Osteocyte (in vitro differentiated cells): ENCODE measurements around the gene MEGF9. TPM values are rescaled to one million over a fixed set of nuclear protein-coding genes. Genes with fewer than 3 reads are reported as not detected.

Experiments
- DNase-seq: peaks from one replicate; pipeline ENCODE4 v3.0.0; 2021; ENCODE audit warnings: mixed read lengths; ENCODE audit not compliant: unreplicated experiment; ENCODE audit errors: extremely low spot score
- H3K27ac Mint-ChIP-seq: one replicate; pipeline ENCODE4 v1.8.0; 2021; ENCODE audit warnings: mild to moderate bottlenecking, mixed read lengths; ENCODE audit not compliant: unreplicated experiment
- H3K27me3 Mint-ChIP-seq: one replicate; pipeline ENCODE4 v1.8.0; 2021; ENCODE audit warnings: mixed read lengths; ENCODE audit not compliant: unreplicated experiment
- H3K36me3 Mint-ChIP-seq: one replicate; pipeline ENCODE4 v1.8.0; 2021; ENCODE audit warnings: mixed read lengths; ENCODE audit not compliant: unreplicated experiment
- H3K4me1 Mint-ChIP-seq: one replicate; pipeline ENCODE4 v1.8.0; 2021; ENCODE audit warnings: mixed read lengths; ENCODE audit not compliant: unreplicated experiment
- H3K4me3 Mint-ChIP-seq: one replicate; pipeline ENCODE4 v1.8.0; 2021; ENCODE audit warnings: mild to moderate bottlenecking, moderate library complexity, mixed read lengths; ENCODE audit not compliant: unreplicated experiment
- H3K9me3 Mint-ChIP-seq: one replicate; pipeline ENCODE4 v1.8.0; 2021; ENCODE audit warnings: mixed read lengths; ENCODE audit not compliant: unreplicated experiment
- CTCF ChIP-seq: fragments of 200-600 bp; sonication (generic); IDR thresholded peaks from 2 replicates; pipeline ENCODE4 v1.5.0; 2021; ENCODE audit warnings: antibody characterized with exemption, mild to moderate bottlenecking, moderate library complexity
- total RNA-seq: library from RNA; stranded (reverse); gene quantifications from 2 replicates; pipeline ENCODE4 v1.2.1, GENCODE V29; 2021

Gene MEGF9
- total RNA-seq, 1 donor from 2014 or later = 21.4 TPM

- no peaks in the 10 kb centered on the region for H3K27me3 Mint-ChIP-seq
- no peak for TF ChIP-seq CTCF
These were observed 111.3 kb downstream of the MEGF9 start for GRCh38 chr9:120603010-120603409.

GRCh38 chr9:120593955-120594277 lies 120.4 kb downstream of the MEGF9 start:
- Mint-ChIP-seq H3K4me1 (peaks cover 1% of the 10 kb centered on the region), H3K4me3 (no peak overlapping the region), H3K9me3 (peaks cover 3% of the 10 kb centered on the region), H3K36me3 (no peaks in the 10 kb centered on the region), H3K27me3 (no peaks in the 10 kb centered on the region), H3K27ac (no peak overlapping the region)
- no peak for DNase-seq
- no peak for TF ChIP-seq CTCF

More at GRCh38 chr9:120603010-120603409, 111.3 kb downstream of the MEGF9 start:
- DNase-seq = no peak
- Mint-ChIP-seq H3K36me3 (peaks cover 24% of the 10 kb centered on the region), H3K4me3 (no peak overlapping the region), H3K9me3 (no peaks in the 10 kb centered on the region), H3K4me1 (peaks cover 7% of the 10 kb centered on the region), H3K27ac (no peak overlapping the region)

GRCh38 chr9:120593250-120593954 lies 120.9 kb downstream of the MEGF9 start:
- Mint-ChIP-seq H3K27me3 (no peaks in the 10 kb centered on the region), H3K9me3 (peaks cover 3% of the 10 kb centered on the region), H3K4me1 (no peaks in the 10 kb centered on the region), H3K27ac (no peak overlapping the region), H3K36me3 (no peaks in the 10 kb centered on the region), H3K4me3 (no peak overlapping the region)
- no peak for DNase-seq
- no peak for TF ChIP-seq CTCF

GRCh38 chr9:120592210-120592609 lies 122.1 kb downstream of the MEGF9 start:
- Mint-ChIP-seq H3K36me3 (no peaks in the 10 kb centered on the region), H3K27me3 (no peaks in the 10 kb centered on the region), H3K4me1 (no peaks in the 10 kb centered on the region), H3K9me3 (peaks cover 3% of the 10 kb centered on the region), H3K27ac (no peak overlapping the region), H3K4me3 (no peak overlapping the region)
- TF ChIP-seq CTCF = no peak
- DNase-seq = no peak

GRCh38 chr9:120587328-120587727 lies 126.9 kb downstream of the MEGF9 start:
- H3K27ac Mint-ChIP-seq = no peak overlapping the region

More at GRCh38 chr9:120587328-120587727, 126.9 kb downstream of the MEGF9 start:
- Mint-ChIP-seq H3K4me1 (peaks cover 5% of the 10 kb centered on the region), H3K36me3 (no peaks in the 10 kb centered on the region), H3K4me3 (no peak overlapping the region), H3K9me3 (peaks cover 3% of the 10 kb centered on the region), H3K27me3 (no peaks in the 10 kb centered on the region)
- no peak for DNase-seq
- no peak for TF ChIP-seq CTCF
